Measurements from ENCODE around the gene HNRNPCL2. TPM values are rescaled to one million over a fixed set of nuclear protein-coding genes. Genes with fewer than 3 reads are reported as not detected.
"Not testable (repeated sequence)": the region's sequence is repeated elsewhere in the genome, so short reads cannot be mapped to it uniquely, and the experiment has no call there.

The HNRNPCL2 gene
- total RNA-seq, result not detected
- not detected for polyA plus RNA-seq

GRCh38 chr1:13116754-13117153 lies at the start of gene HNRNPCL2:
TSS of gene HNRNPCL2 (minus strand) at chr1:13116854. CDS start at chr1:13116400, 454 bp downstream.
- not testable (repeated sequence) for H3K27ac ChIP-seq (ENCODE audit: low read depth in 1 of 2, low read length in 2 of 2); DNase-seq (ENCODE audit: low spot score)

GRCh38 chr1:13165531-13165930 lies 48.9 kb upstream of the HNRNPCL2 start, which contains the start of gene HNRNPCL4:
TSS of gene HNRNPCL4 (minus strand) at chr1:13165631. CDS start at chr1:13165467, 164 bp downstream.
- not testable (repeated sequence) for H3K27ac ChIP-seq (ENCODE audit: low read depth in 1 of 2, low read length in 2 of 2); H3K36me3 ChIP-seq (ENCODE audit: control insufficient read depth in 4 of 4, insufficient read depth in 3 of 4, low read depth in 1 of 4, low read length in 3 of 4); DNase-seq (ENCODE audit: low spot score); H3K9ac ChIP-seq (ENCODE audit: low read depth in 1 of 2, low read length in 2 of 2); H3K27me3 ChIP-seq (ENCODE audit: control insufficient read depth in 4 of 4, insufficient read depth in 4 of 4, low read length in 3 of 4); H3K4me1 ChIP-seq (ENCODE audit: control insufficient read depth in 4 of 4, insufficient read depth in 4 of 4, low read length in 3 of 4); H3K4me3 ChIP-seq (ENCODE audit: low read depth in 1 of 3, low read length in 3 of 3); H3K9me3 ChIP-seq (ENCODE audit: control insufficient read depth in 4 of 4, low read length in 3 of 4)
- no CpG with 5 or more reads among the region's 8 CpGs for WGBS

More at GRCh38 chr1:13116754-13117153, at the start of gene HNRNPCL2:
- not testable (repeated sequence) for H3K4me3 ChIP-seq (ENCODE audit: low read depth in 1 of 3, low read length in 3 of 3); H3K36me3 ChIP-seq (ENCODE audit: control insufficient read depth in 4 of 4, insufficient read depth in 3 of 4, low read depth in 1 of 4, low read length in 3 of 4); H3K4me1 ChIP-seq (ENCODE audit: control insufficient read depth in 4 of 4, insufficient read depth in 4 of 4, low read length in 3 of 4); H3K27me3 ChIP-seq (ENCODE audit: control insufficient read depth in 4 of 4, insufficient read depth in 4 of 4, low read length in 3 of 4); H3K9me3 ChIP-seq (ENCODE audit: control insufficient read depth in 4 of 4, low read length in 3 of 4); H3K9ac ChIP-seq (ENCODE audit: low read depth in 1 of 2, low read length in 2 of 2)
- whole genome bisulfite sequencing, result 90% methylated on average over 6 of the region's 6 CpGs

- H3K9me3 ChIP-seq (ENCODE audit: control insufficient read depth in 4 of 4, low read length in 3 of 4); H3K9ac ChIP-seq (ENCODE audit: low read depth in 1 of 2, low read length in 2 of 2); H3K36me3 ChIP-seq (ENCODE audit: control insufficient read depth in 4 of 4, insufficient read depth in 3 of 4, low read depth in 1 of 4, low read length in 3 of 4); H3K4me3 ChIP-seq (ENCODE audit: low read depth in 1 of 3, low read length in 3 of 3); H3K4me1 ChIP-seq (ENCODE audit: control insufficient read depth in 4 of 4, insufficient read depth in 4 of 4, low read length in 3 of 4); H3K27me3 ChIP-seq (ENCODE audit: control insufficient read depth in 4 of 4, insufficient read depth in 4 of 4, low read length in 3 of 4); H3K27ac ChIP-seq (ENCODE audit: low read depth in 1 of 2, low read length in 2 of 2); DNase-seq (ENCODE audit: low spot score): not testable (repeated sequence)
- 13% methylated on average over 1 of the region's 5 CpGs for WGBS
These were observed 39.3 kb upstream of the HNRNPCL2 start, which contains the start of gene PRAMEF26 for GRCh38 chr1:13155909-13156308. TSS of gene PRAMEF26 (minus strand) at chr1:13156009. CDS start at chr1:13153095, 2,914 bp downstream.

- WGBS, result no CpG with 5 or more reads among the region's 4 CpGs
- H3K9me3 ChIP-seq (ENCODE audit: control insufficient read depth in 4 of 4, low read length in 3 of 4); H3K4me3 ChIP-seq (ENCODE audit: low read depth in 1 of 3, low read length in 3 of 3); H3K36me3 ChIP-seq (ENCODE audit: control insufficient read depth in 4 of 4, insufficient read depth in 3 of 4, low read depth in 1 of 4, low read length in 3 of 4); H3K27ac ChIP-seq (ENCODE audit: low read depth in 1 of 2, low read length in 2 of 2); DNase-seq (ENCODE audit: low spot score); H3K9ac ChIP-seq (ENCODE audit: low read depth in 1 of 2, low read length in 2 of 2); H3K4me1 ChIP-seq (ENCODE audit: control insufficient read depth in 4 of 4, insufficient read depth in 4 of 4, low read length in 3 of 4); H3K27me3 ChIP-seq (ENCODE audit: control insufficient read depth in 4 of 4, insufficient read depth in 4 of 4, low read length in 3 of 4): not testable (repeated sequence)
These were observed 46.2 kb downstream of the HNRNPCL2 start, which contains the start of gene PRAMEF25 for GRCh38 chr1:13070474-13070873. TSS of gene PRAMEF25 (plus strand) at chr1:13070774. CDS start at chr1:13073694, 2,920 bp downstream.

Other genes with a start within 250 kb of the HNRNPCL2 start
- gene PRAMEF4, start 230.7 kb downstream of the HNRNPCL2 start, total RNA-seq, result not detected
- not detected for gene PRAMEF4, start 230.7 kb downstream of the HNRNPCL2 start, polyA plus RNA-seq
- not detected for gene PRAMEF10, start 218.6 kb downstream of the HNRNPCL2 start, total RNA-seq
- gene PRAMEF10, start 218.6 kb downstream of the HNRNPCL2 start, polyA plus RNA-seq, result under 1 TPM in 1 of 2 donors, not detected in 1; 0.39 TPM
- gene PRAMEF7, start 200.2 kb downstream of the HNRNPCL2 start, total RNA-seq, result not detected
- gene PRAMEF7, start 200.2 kb downstream of the HNRNPCL2 start, polyA plus RNA-seq, result under 1 TPM in 1 of 2 donors, not detected in 1; 0.03 TPM
- gene PRAMEF6, start 169.3 kb downstream of the HNRNPCL2 start, total RNA-seq, result not detected
- gene PRAMEF6, start 169.3 kb downstream of the HNRNPCL2 start, polyA plus RNA-seq, result not detected
- not detected for gene PRAMEF27, start 60.3 kb downstream of the HNRNPCL2 start, total RNA-seq
- gene PRAMEF27, start 60.3 kb downstream of the HNRNPCL2 start, polyA plus RNA-seq, result not detected
- not detected for gene HNRNPCL3, start 56.1 kb downstream of the HNRNPCL2 start, total RNA-seq
- not detected for gene HNRNPCL3, start 56.1 kb downstream of the HNRNPCL2 start, polyA plus RNA-seq
- gene PRAMEF25, start 46.1 kb downstream of the HNRNPCL2 start, total RNA-seq, result not detected
- not detected for gene PRAMEF25, start 46.1 kb downstream of the HNRNPCL2 start, polyA plus RNA-seq
- not detected for gene PRAMEF26, start 39.2 kb upstream of the HNRNPCL2 start, total RNA-seq
- not detected for gene PRAMEF26, start 39.2 kb upstream of the HNRNPCL2 start, polyA plus RNA-seq
- not detected for gene HNRNPCL4, start 48.8 kb upstream of the HNRNPCL2 start, total RNA-seq
- gene HNRNPCL4, start 48.8 kb upstream of the HNRNPCL2 start, polyA plus RNA-seq, result not detected
- not detected for gene PRAMEF9, start 55.0 kb upstream of the HNRNPCL2 start, total RNA-seq
- not detected for gene PRAMEF9, start 55.0 kb upstream of the HNRNPCL2 start, polyA plus RNA-seq
- gene PRAMEF13, start 84.6 kb upstream of the HNRNPCL2 start, total RNA-seq, result not detected
- not detected for gene PRAMEF13, start 84.6 kb upstream of the HNRNPCL2 start, polyA plus RNA-seq
- gene PRAMEF18, start 109.3 kb upstream of the HNRNPCL2 start, total RNA-seq, result not detected
- gene PRAMEF18, start 109.3 kb upstream of the HNRNPCL2 start, polyA plus RNA-seq, result not detected
- not detected for gene PRAMEF5, start 137.3 kb upstream of the HNRNPCL2 start, total RNA-seq
- not detected for gene PRAMEF5, start 137.3 kb upstream of the HNRNPCL2 start, polyA plus RNA-seq
- not detected for gene PRAMEF8, start 168.3 kb upstream of the HNRNPCL2 start, total RNA-seq
- not detected for gene PRAMEF8, start 168.3 kb upstream of the HNRNPCL2 start, polyA plus RNA-seq
- gene PRAMEF33, start 186.7 kb upstream of the HNRNPCL2 start, total RNA-seq, result under 1 TPM in 1 of 2 donors, not detected in 1; 0.17 TPM
- gene PRAMEF33, start 186.7 kb upstream of the HNRNPCL2 start, polyA plus RNA-seq, result under 1 TPM in 1 of 2 donors, not detected in 1; 0.12 TPM
- not detected for gene PRAMEF15, start 198.7 kb upstream of the HNRNPCL2 start, total RNA-seq
- not detected for gene PRAMEF15, start 198.7 kb upstream of the HNRNPCL2 start, polyA plus RNA-seq
- gene PRAMEF14, start 230.3 kb upstream of the HNRNPCL2 start, total RNA-seq, result not detected
- not detected for gene PRAMEF14, start 230.3 kb upstream of the HNRNPCL2 start, polyA plus RNA-seq

All from liver (tissue), 9 donors.